ENCODE results near the gene PAX2. TPM values are rescaled to one million over a fixed set of nuclear protein-coding genes. Genes with fewer than 3 reads are reported as not detected.

The PAX2 gene
- total RNA-seq, 1 experiment from 2014 or later: not detected

- POLR2A ChIA-PET (ENCODE audit: low non-redundant PET): no interaction called here
- no peak overlapping the region for H3K27ac ChIP-seq (ENCODE audit: low read depth, low read length, poor library complexity, severe bottlenecking)
- H3K9me3 ChIP-seq (ENCODE audit: low read depth, low read length, poor library complexity, severe bottlenecking): no peaks in the 10 kb centered on the region
- H3K4me1 ChIP-seq (ENCODE audit: insufficient read depth, low read length, poor library complexity, severe bottlenecking): peaks cover 19% of the 10 kb centered on the region
- H3K36me3 ChIP-seq (ENCODE audit: insufficient read depth, low read length, poor library complexity, severe bottlenecking): no peaks in the 10 kb centered on the region
- intact Hi-C loops (cut with micrococcal nuclease; ENCODE audit: unreplicated experiment): no loop called here
- TF ChIP-seq EZH2 (IDR thresholded peaks at IDR 0.05; ENCODE audit: borderline replicate concordance, low read depth, low read length, poor library complexity, severe bottlenecking) (no peak), CTCF (conservative IDR thresholded peaks at IDR 0.05; ENCODE audit: low read depth, low read length) (no peak)
- CTCF ChIA-PET: no interaction called here
- no TSS peak for BruUV-seq (replicated peaks)
- no peak for DNase-seq (ENCODE audit: low spot score)
- peaks cover 100% of the 10 kb centered on the region for H3K27me3 ChIP-seq (replicated peaks; ENCODE audit: insufficient read depth, low read depth, low read length, poor library complexity)
- H3K4me3 ChIP-seq (ENCODE audit: low read depth, low read length, poor library complexity, severe bottlenecking): no peak overlapping the region
These were observed 12.1 kb upstream of the PAX2 start for GRCh38 chr10:100733329-100733728.

DNA sequence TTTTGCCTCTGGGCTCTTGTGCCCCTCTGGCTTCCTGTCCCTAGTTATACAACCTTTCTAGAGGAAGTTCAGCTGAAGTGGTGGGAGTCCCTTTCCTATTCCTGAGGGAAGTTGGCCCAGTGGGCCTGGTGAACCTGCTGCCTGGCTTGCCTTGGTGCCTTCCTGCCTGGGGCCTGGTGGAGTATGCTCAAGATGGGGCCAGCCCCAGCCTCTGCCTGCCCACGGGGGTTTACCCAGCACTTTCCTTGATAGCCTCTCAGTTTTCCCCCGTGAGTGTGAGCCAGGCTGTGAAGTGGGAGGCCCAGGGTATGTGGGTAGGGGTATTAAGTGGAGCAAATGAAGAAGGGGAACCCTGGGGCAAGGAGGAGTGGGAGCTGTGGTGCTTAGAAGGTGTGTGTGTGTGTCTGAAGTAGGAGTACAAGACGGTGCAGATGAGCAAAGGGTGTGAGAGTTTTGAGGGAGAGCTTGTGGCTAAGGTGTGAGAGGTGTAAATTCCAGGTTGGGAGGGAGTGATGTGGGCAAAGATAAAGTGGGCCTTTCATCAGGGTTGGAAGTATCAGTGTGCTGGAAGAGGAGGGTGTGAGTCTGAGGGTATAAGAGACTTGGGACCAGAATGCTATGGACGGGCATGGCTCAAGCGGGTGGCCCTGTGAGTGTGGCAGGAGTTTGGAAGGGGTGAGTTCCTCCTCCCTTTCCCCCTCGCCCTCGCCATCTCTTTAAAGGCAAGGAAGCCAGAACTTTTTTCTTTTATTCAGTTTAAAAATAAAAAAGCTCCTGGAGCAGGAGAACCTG is 10.9 kb upstream of the PAX2 start:
- Histone ChIP-seq H3K4me1 (ENCODE audit: insufficient read depth, low read length, poor library complexity, severe bottlenecking) (peaks cover 15% of the 10 kb centered on the region), H3K4me3 (ENCODE audit: low read depth, low read length, poor library complexity, severe bottlenecking) (no peak overlapping the region), H3K27ac (ENCODE audit: low read depth, low read length, poor library complexity, severe bottlenecking) (no peak overlapping the region), H3K9me3 (ENCODE audit: low read depth, low read length, poor library complexity, severe bottlenecking) (no peaks in the 10 kb centered on the region), H3K36me3 (ENCODE audit: insufficient read depth, low read length, poor library complexity, severe bottlenecking) (no peaks in the 10 kb centered on the region), H3K27me3 (replicated peaks; ENCODE audit: insufficient read depth, low read depth, low read length, poor library complexity) (peaks cover 100% of the 10 kb centered on the region)
- CTCF ChIA-PET: no interaction called here
- POLR2A ChIA-PET (ENCODE audit: low non-redundant PET): no interaction called here
- intact Hi-C loops (cut with micrococcal nuclease; ENCODE audit: unreplicated experiment): no loop called here
- no peak for DNase-seq (ENCODE audit: low spot score)
- no TSS peak for BruUV-seq (replicated peaks)
- TF ChIP-seq CTCF (conservative IDR thresholded peaks at IDR 0.05; ENCODE audit: low read depth, low read length): no peak
- no peak for TF ChIP-seq EZH2 (IDR thresholded peaks at IDR 0.05; ENCODE audit: borderline replicate concordance, low read depth, low read length, poor library complexity, severe bottlenecking)

GRCh38 chr10:100735087-100735336 is 10.4 kb upstream of the PAX2 start:
- TF ChIP-seq EZH2 (IDR thresholded peaks at IDR 0.05; ENCODE audit: borderline replicate concordance, low read depth, low read length, poor library complexity, severe bottlenecking) (no peak), CTCF (conservative IDR thresholded peaks at IDR 0.05; ENCODE audit: low read depth, low read length) (no peak)
- Histone ChIP-seq H3K9me3 (ENCODE audit: low read depth, low read length, poor library complexity, severe bottlenecking) (no peaks in the 10 kb centered on the region), H3K27ac (ENCODE audit: low read depth, low read length, poor library complexity, severe bottlenecking) (no peak overlapping the region), H3K4me3 (ENCODE audit: low read depth, low read length, poor library complexity, severe bottlenecking) (no peak overlapping the region), H3K27me3 (replicated peaks; ENCODE audit: insufficient read depth, low read depth, low read length, poor library complexity) (peaks cover 100% of the 10 kb centered on the region), H3K4me1 (ENCODE audit: insufficient read depth, low read length, poor library complexity, severe bottlenecking) (peaks cover 10% of the 10 kb centered on the region), H3K36me3 (ENCODE audit: insufficient read depth, low read length, poor library complexity, severe bottlenecking) (no peaks in the 10 kb centered on the region)
- no TSS peak for BruUV-seq (replicated peaks)
- ChIA-PET POLR2A (ENCODE audit: low non-redundant PET) (no interaction called here), CTCF (no interaction called here)
- no peak for DNase-seq (ENCODE audit: low spot score)
- intact Hi-C loops (cut with micrococcal nuclease; ENCODE audit: unreplicated experiment): no loop called here
